Kidney (tissue), 14 donors: ENCODE measurements around the gene HPS5. TPM values are rescaled to one million over a fixed set of nuclear protein-coding genes. Genes with fewer than 3 reads are reported as not detected.

Experiments
- DNase-seq, 5 donors: peaks; one replicate each; pipeline ENCODE4 v3.0.0-alpha.2; 2013 to 2020
- FAIRE-seq: peaks from 2 replicates; lab custom pipeline; 2012; peaks lifted over from hg19 to GRCh38; lab: Jason Lieb, UNC
- H3K27ac ChIP-seq, 2 donors: one replicate each; pipeline ENCODE4 v1.7.0; 2013; ENCODE audit warnings: low read depth in 2 of 2, low read length in 2 of 2, inconsistent platforms in 1 of 2
- H3K27me3 ChIP-seq: one replicate; pipeline ENCODE4 v1.7.1; 2013; ENCODE audit warnings: low read length, inconsistent platforms; ENCODE audit not compliant: control insufficient read depth, insufficient read depth
- H3K36me3 ChIP-seq, 3 donors: one replicate each; pipeline versions ENCODE4 v1.7.0 to v1.7.1; 2013; ENCODE audit warnings: low read length in 3 of 3, control low read depth in 1 of 3, inconsistent platforms in 1 of 3; ENCODE audit not compliant: insufficient read depth in 3 of 3, control insufficient read depth in 2 of 3
- H3K4me1 ChIP-seq, 3 donors: one replicate each; pipeline versions ENCODE4 v1.7.0 to v1.7.1; 2013; ENCODE audit warnings: low read length in 3 of 3, inconsistent platforms in 1 of 3, low read depth in 1 of 3; ENCODE audit not compliant: control insufficient read depth in 2 of 3, insufficient read depth in 2 of 3
- H3K4me3 ChIP-seq, 3 donors: one replicate each; pipeline versions ENCODE4 v1.7.0 to v1.8.1; 2013; ENCODE audit warnings: low read length in 3 of 3, control low read depth in 1 of 3, inconsistent platforms in 1 of 3
- H3K9ac ChIP-seq, 3 donors: one replicate each; pipeline versions ENCODE4 v1.7.0 to v1.7.1; 2013; ENCODE audit warnings: low read length in 3 of 3, control low read depth in 1 of 3, inconsistent platforms in 1 of 3
- H3K9me3 ChIP-seq, 3 donors: one replicate each; pipeline versions ENCODE4 v1.7.0 to v1.7.1; 2013; ENCODE audit warnings: low read length in 3 of 3, control low read depth in 1 of 3, inconsistent platforms in 1 of 3; ENCODE audit not compliant: control insufficient read depth in 2 of 3, insufficient read depth in 1 of 3
- CTCF ChIP-seq: IDR thresholded peaks from 3 replicates; pipeline ENCODE4 v1.5.1; 2012; ENCODE audit warnings: mild to moderate bottlenecking, moderate library complexity, borderline replicate concordance; ENCODE audit not compliant: insufficient read depth; ENCODE audit errors: extremely low read depth
- intact Hi-C: fragments of 100-400 bp; cut with DNase I; formaldehyde crosslinking; loops from one replicate; pipeline ENCODE4 v1.11.1; 2022
- polyA plus RNA-seq: library from polyadenylated mRNA; stranded (reverse); fragments of 350-450 nt; fragmentation: Illumina TruSeq; extraction: RNeasy Lipid Tissue Mini Kit (QIAGEN cat#74804); gene quantifications from one replicate; pipeline ENCODE4 v1.2.3, GENCODE V29; 2014; ENCODE audit warnings: low read depth, low replicate concordance; ENCODE audit not compliant: insufficient read depth
- total RNA-seq: library from RNA; stranded (reverse); fragmentation: NEBNext Ultra II Directional; extraction: Animal tissue kit (Norgen Biotek cat#: 25700); gene quantifications from one replicate; pipeline ENCODE4 v1.2.1, GENCODE V29; 2021
- donor health status: control.
- donor health status: control.
- donor health status: control.
- donor health status: control.
- donor health status: control.
- donor health status: DM: yes; HTN: yes; CAD: no.
- donor health status: Normal renal cell carcinoma (clear cell type).

Gene HPS5
- total and polyA plus RNA-seq, 2 donors from 2014 or later: 7.7 to 17.2 TPM

GRCh38 chr11:18295316-18295715 lies 26.6 kb downstream of the HPS5 start:
- Histone ChIP-seq H3K4me1 (no peaks in the 10 kb centered on the region), H3K36me3 (peaks cover 5 to 52% (median 21%) of the 10 kb centered on the region in 3 donors), H3K9ac (no peak overlapping the region), H3K4me3 (no peak overlapping the region), H3K27me3 (no peaks in the 10 kb centered on the region), H3K27ac (no peak overlapping the region), H3K9me3 (no peaks in the 10 kb centered on the region)
- DNase-seq (no peak), FAIRE-seq (no peak)
- intact Hi-C loops: no loop called here
- no peak for TF ChIP-seq CTCF

GRCh38 chr11:18294862-18295261 lies 27.1 kb downstream of the HPS5 start:
- FAIRE-seq (no peak), DNase-seq (no peak)
- Histone ChIP-seq H3K4me3 (no peak overlapping the region), H3K27ac (no peak overlapping the region), H3K4me1 (no peaks in the 10 kb centered on the region), H3K36me3 (peaks cover 5 to 52% (median 24%) of the 10 kb centered on the region in 3 donors), H3K27me3 (no peaks in the 10 kb centered on the region), H3K9me3 (no peaks in the 10 kb centered on the region), H3K9ac (no peak overlapping the region)
- intact Hi-C loops: no loop called here
- no peak for TF ChIP-seq CTCF

GRCh38 chr11:18288911-18289310 lies 33.0 kb downstream of the HPS5 start:
- no peak overlapping the region for H3K27ac ChIP-seq
- no peak overlapping the region for H3K9ac ChIP-seq
- no peaks in the 10 kb centered on the region for H3K9me3 ChIP-seq
- H3K4me3 ChIP-seq: no peak overlapping the region
- intact Hi-C loops: no loop called here
- DNase-seq: no peak
- no peaks in the 10 kb centered on the region for H3K4me1 ChIP-seq
- no peak for TF ChIP-seq CTCF
- FAIRE-seq: no peak
- peaks cover 6 to 40% (median 19%) of the 10 kb centered on the region in 3 donors for H3K36me3 ChIP-seq
- H3K27me3 ChIP-seq: no peaks in the 10 kb centered on the region

- DNase-seq (no peak), FAIRE-seq (no peak)
- H3K27me3 ChIP-seq: no peaks in the 10 kb centered on the region
- TF ChIP-seq CTCF: no peak
- H3K36me3 ChIP-seq: peaks cover 10 to 29% (median 22%) of the 10 kb centered on the region in 3 donors
- no peak overlapping the region for H3K27ac ChIP-seq
- no peak overlapping the region for H3K4me3 ChIP-seq
- H3K9me3 ChIP-seq: no peaks in the 10 kb centered on the region
- no peak overlapping the region for H3K9ac ChIP-seq
- H3K4me1 ChIP-seq: no peaks in the 10 kb centered on the region
- intact Hi-C loops: no loop called here
Measured at GRCh38 chr11:18285841-18286240, 36.1 kb downstream of the HPS5 start.
